ENCODE data around the gene PLAGL2.

DNA sequence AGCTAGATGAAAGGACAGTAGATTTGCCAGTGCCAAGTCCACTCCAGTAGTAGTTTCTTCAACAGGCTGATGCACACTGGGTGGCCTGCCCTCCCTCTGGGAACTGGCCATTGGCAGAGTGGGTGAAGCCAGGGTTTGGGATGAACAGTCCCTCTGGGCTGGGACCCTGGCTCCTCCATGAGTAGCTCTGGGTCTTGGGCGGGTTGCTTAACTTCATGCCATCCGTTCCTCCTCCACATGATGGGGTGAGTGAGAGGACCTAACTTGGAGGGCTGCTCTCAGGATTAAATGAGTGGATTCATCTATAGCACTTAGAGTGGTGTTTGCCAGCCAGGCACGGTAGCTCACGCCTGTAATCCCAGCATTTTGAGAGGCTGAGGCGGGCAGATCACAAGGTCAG lies 47.2 kb downstream of the PLAGL2 start:
- no peak for TF ChIP-seq CTCF (IDR thresholded peaks at IDR 0.05; ENCODE audit: low read depth, low read length)
- TF ChIP-seq EZH2phosphoT487 (IDR thresholded peaks at IDR 0.05; ENCODE audit: low read depth) = no peak
